HG02798 (cell line): Measurements from ENCODE around the gene LRRC39.
"Not testable (repeated sequence)": the region's sequence is repeated elsewhere in the genome, so short reads cannot be mapped to it uniquely, and the experiment has no call there.

Experiments used
- ATAC-seq: cut with Tn5 transposase; IDR thresholded peaks from one replicate; pipeline ENCODE4 v1.9.1; 2021; ENCODE audit warnings: mild to moderate bottlenecking; ENCODE audit not compliant: unreplicated experiment, poor library complexity

LRRC39 gene

GRCh38 chr1:100178091-100178490 is at the start of gene LRRC39:
Gene LRRC39, minus strand, starts transcription at chr1:100178256. Its CDS starts 9,740 bp downstream, at chr1:100168516.
- ATAC-seq: no peak

- ATAC-seq: no peak
Observed at GRCh38 chr1:100222428-100222827, 44.4 kb upstream of the LRRC39 start.

- ATAC-seq: no peak
Observed at GRCh38 chr1:100219883-100220282, 41.8 kb upstream of the LRRC39 start.

GRCh38 chr1:100219457-100219856 is 41.4 kb upstream of the LRRC39 start:
- no peak for ATAC-seq

- no peak for ATAC-seq
Observed at GRCh38 chr1:100217834-100218233, 39.8 kb upstream of the LRRC39 start.

- ATAC-seq: no peak
Observed at GRCh38 chr1:100215101-100215500, 37.0 kb upstream of the LRRC39 start.

- ATAC-seq: no peak
Observed at GRCh38 chr1:100213141-100213540, 35.1 kb upstream of the LRRC39 start.

- ATAC-seq: no peak
Observed at GRCh38 chr1:100206301-100206700, 28.2 kb upstream of the LRRC39 start.

GRCh38 chr1:100205593-100205992 is 27.5 kb upstream of the LRRC39 start:
- not testable (repeated sequence) for ATAC-seq

GRCh38 chr1:100205103-100205502 is 27.0 kb upstream of the LRRC39 start:
- not testable (repeated sequence) for ATAC-seq

GRCh38 chr1:100202703-100203102 is 24.6 kb upstream of the LRRC39 start:
- not testable (repeated sequence) for ATAC-seq

GRCh38 chr1:100200060-100200459 is 22.0 kb upstream of the LRRC39 start:
- ATAC-seq: not testable (repeated sequence)

GRCh38 chr1:100198596-100198995 is 20.5 kb upstream of the LRRC39 start:
- no peak for ATAC-seq

GRCh38 chr1:100188617-100189016 is 10.6 kb upstream of the LRRC39 start:
- peak; percentile 71 for ATAC-seq

- ATAC-seq: no peak
Observed at GRCh38 chr1:100187912-100188311, 9.9 kb upstream of the LRRC39 start.

GRCh38 chr1:100184536-100184935 is 6.5 kb upstream of the LRRC39 start:
- no peak for ATAC-seq

GRCh38 chr1:100183370-100183769 is 5.3 kb upstream of the LRRC39 start:
- no peak for ATAC-seq

- ATAC-seq: no peak
Observed at GRCh38 chr1:100177295-100178041, 588 bp downstream of the LRRC39 start.

GRCh38 chr1:100168051-100168450 is 10.0 kb downstream of the LRRC39 start:
- ATAC-seq: no peak

- no peak for ATAC-seq
Observed at GRCh38 chr1:100164702-100165101, 13.4 kb downstream of the LRRC39 start.

GRCh38 chr1:100164216-100164615 is 13.8 kb downstream of the LRRC39 start:
- no peak for ATAC-seq

- no peak for ATAC-seq
Observed at GRCh38 chr1:100162881-100163280, 15.2 kb downstream of the LRRC39 start.
